ENCODE results near the gene RAVER1. TPM values are rescaled to one million over a fixed set of nuclear protein-coding genes. Genes with fewer than 3 reads are reported as not detected.

The RAVER1 gene
- total RNA-seq, 1 donor from 2014 or later, result 3.7 TPM

DNA sequence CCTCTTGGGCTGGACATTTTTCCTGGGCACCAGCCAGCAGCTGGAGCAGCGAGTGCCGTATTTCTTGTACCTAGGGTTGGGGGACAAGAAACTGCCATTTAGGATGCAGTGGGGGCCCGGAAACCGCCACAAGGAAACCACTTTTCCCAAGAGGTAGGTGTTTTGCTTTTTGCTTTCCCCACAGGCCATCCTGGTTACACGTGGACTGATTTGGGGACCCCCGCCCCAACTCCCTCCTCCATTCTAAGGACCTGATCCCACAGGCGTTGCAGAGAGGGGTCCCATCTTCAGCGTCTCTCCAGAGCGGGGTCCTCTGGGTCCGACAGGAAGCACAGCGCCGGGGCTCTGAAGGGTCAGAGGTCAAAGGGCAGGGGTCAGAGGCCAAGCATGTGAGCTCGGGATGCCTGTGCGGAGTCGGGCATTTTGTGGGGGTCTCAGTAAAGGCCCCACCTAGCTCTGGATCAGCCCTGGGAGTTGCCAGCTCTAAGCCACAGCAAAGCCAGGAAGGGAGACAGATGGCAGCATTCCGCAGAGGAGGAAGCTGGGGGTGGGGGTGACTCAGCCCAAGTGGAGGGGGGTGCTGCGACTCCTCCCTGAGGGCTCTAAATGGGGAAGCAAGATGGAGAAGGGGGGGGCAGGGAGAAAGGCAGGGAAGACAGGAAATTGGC lies 28.1 kb downstream of the RAVER1 start:
- peaks cover 0 to 5% (median 3%) of the 10 kb centered on the region in 3 donors for H3K36me3 ChIP-seq (ENCODE audit: control insufficient read depth in 3 of 3, insufficient read depth in 3 of 3, low read length in 3 of 3)
- no peak overlapping the region for H3K9ac ChIP-seq (ENCODE audit: low read depth in 1 of 3, low read length in 3 of 3)
- no peaks in the 10 kb centered on the region for H3K9me3 ChIP-seq (ENCODE audit: control insufficient read depth in 3 of 3, low read length in 3 of 3)
- no peak overlapping the region for H3K4me3 ChIP-seq (ENCODE audit: low read length in 3 of 3)
- H3K27me3 ChIP-seq (ENCODE audit: control insufficient read depth in 3 of 3, insufficient read depth in 3 of 3, low read length in 3 of 3), result peaks cover 0 to 8% (median 7%) of the 10 kb centered on the region in 3 donors
- no peaks in the 10 kb centered on the region for H3K4me1 ChIP-seq (ENCODE audit: control insufficient read depth in 3 of 3, insufficient read depth in 3 of 3, low read length in 3 of 3)
- H3K27ac ChIP-seq (ENCODE audit: low read depth, low read length), result no peak overlapping the region

DNA sequence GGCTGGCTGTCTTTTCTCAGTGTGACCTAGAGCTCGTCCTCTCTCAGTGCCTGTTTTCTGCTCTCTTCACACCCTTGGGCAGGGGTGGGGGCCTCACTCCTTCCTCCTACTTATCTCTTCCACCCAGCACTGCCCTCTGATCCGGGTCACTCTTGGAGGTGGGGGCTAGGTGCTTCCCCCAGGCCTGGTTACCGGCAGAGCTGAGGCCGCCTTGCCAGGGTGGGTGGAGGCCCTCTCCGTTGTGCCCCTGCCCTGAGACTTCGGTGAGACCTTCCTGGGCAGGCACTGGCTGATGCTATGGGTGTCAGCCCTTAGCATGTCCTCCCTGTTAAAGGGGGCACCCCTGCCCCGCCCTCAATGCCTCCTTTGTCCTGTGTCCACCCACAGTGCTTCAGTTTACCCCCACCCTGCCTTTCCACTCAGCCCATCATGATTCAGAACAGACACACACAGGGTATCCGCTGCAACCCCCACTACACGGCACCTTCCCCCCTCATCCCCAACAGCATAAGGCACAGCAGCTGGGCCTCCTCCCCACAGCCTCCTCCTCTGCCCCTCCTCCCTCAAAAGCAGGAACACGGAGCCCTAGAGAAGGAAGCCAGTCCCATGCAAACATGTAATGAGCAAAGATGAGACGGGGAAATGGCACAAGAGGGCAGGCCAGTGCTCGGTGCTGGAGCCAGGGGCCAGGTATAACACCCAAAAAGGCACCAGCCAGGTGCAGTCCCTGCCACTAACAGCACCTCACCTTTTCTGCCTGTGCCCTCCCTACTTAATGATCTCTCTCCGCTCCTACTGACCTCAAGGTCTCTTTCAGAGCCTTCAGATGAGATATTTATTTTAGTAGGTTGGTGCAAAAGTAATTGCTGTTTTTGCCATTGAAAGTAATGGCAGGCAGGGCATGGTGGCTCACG lies 33.5 kb downstream of the RAVER1 start:
- Histone ChIP-seq H3K9ac (ENCODE audit: low read depth in 1 of 3, low read length in 3 of 3) (no peak overlapping the region), H3K9me3 (ENCODE audit: control insufficient read depth in 3 of 3, low read length in 3 of 3) (no peaks in the 10 kb centered on the region), H3K4me1 (ENCODE audit: control insufficient read depth in 3 of 3, insufficient read depth in 3 of 3, low read length in 3 of 3) (peaks cover 5 to 14% (median 8%) of the 10 kb centered on the region in 3 donors), H3K4me3 (ENCODE audit: low read length in 3 of 3) (no peak overlapping the region), H3K36me3 (ENCODE audit: control insufficient read depth in 3 of 3, insufficient read depth in 3 of 3, low read length in 3 of 3) (no peaks in the 10 kb centered on the region), H3K27me3 (ENCODE audit: control insufficient read depth in 3 of 3, insufficient read depth in 3 of 3, low read length in 3 of 3) (peaks cover 21 to 38% (median 37%) of the 10 kb centered on the region in 3 donors), H3K27ac (ENCODE audit: low read depth, low read length) (no peak overlapping the region)

DNA sequence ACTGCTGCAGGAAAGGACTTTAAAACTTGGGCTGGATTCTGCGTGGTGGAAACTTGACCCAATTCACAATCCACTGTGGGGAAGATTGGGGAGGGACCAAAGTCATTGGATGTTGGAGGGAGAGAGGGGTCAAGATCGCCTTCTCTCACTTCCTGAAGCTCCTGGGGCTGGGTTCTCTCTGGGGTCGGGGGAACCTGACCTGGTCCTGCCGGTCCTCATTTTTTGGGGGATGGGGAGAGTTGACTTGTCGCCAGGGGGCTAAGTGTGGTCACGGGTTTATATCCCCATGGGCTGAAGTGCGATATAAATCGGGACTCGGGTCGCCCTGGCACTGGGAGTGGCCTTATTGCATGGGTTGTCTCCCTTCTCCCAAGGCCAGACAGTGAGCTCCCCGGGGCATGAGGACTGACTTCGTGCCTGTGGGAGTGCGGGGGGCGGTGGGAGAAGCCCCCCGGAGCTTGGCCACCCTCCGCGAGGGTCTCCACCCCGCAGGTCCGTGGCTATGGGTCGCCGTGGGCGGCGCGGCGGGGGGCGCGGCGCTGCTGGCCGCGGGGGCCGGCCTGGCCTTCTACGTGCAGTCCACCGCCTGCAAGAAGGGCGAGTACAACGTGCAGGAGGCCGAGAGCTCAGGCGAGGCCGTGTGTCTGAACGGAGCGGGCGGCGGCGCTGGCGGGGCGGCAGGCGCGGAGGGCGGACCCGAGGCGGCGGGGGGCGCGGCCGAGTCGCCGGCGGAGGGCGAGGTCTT lies 37.3 kb downstream of the RAVER1 start:
- no peak overlapping the region for H3K27ac ChIP-seq (ENCODE audit: low read depth, low read length)
- no peak overlapping the region for H3K9ac ChIP-seq (ENCODE audit: low read depth in 1 of 3, low read length in 3 of 3)
- H3K9me3 ChIP-seq (ENCODE audit: control insufficient read depth in 3 of 3, low read length in 3 of 3), result no peaks in the 10 kb centered on the region
- no peaks in the 10 kb centered on the region for H3K36me3 ChIP-seq (ENCODE audit: control insufficient read depth in 3 of 3, insufficient read depth in 3 of 3, low read length in 3 of 3)
- H3K27me3 ChIP-seq (ENCODE audit: control insufficient read depth in 3 of 3, insufficient read depth in 3 of 3, low read length in 3 of 3), result peaks cover 58 to 68% (median 68%) of the 10 kb centered on the region in 3 donors
- peak overlapping the region in 2 of 3 donors; percentile 32 to 35 for H3K4me3 ChIP-seq (ENCODE audit: low read length in 3 of 3)
- peaks cover 25 to 41% (median 30%) of the 10 kb centered on the region in 3 donors for H3K4me1 ChIP-seq (ENCODE audit: control insufficient read depth in 3 of 3, insufficient read depth in 3 of 3, low read length in 3 of 3)

DNA sequence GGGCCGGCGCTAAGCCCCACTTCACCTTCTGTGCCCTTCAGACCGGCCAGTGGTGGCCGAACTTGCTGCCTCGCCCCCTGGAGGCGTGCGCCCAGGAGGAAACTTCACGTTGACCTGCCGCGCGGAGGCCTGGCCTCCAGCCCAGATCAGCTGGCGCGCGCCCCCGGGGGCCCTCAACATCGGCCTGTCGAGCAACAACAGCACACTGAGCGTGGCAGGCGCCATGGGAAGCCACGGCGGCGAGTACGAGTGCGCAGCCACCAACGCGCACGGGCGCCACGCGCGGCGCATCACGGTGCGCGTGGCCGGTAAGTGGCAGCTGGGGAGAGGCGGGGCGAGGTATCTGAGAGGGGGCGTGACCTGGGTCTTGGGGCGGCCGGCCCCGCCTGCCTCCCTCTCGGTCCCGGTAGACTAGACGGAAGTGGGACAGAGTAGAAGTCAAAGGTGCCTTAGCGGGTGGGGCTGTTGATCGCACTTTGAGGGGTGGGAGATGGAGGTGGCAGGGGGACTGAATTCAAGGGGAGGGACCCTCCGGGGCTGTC lies 38.0 kb downstream of the RAVER1 start:
- H3K36me3 ChIP-seq (ENCODE audit: control insufficient read depth in 3 of 3, insufficient read depth in 3 of 3, low read length in 3 of 3), result no peaks in the 10 kb centered on the region
- peaks cover 65 to 74% (median 74%) of the 10 kb centered on the region in 3 donors for H3K27me3 ChIP-seq (ENCODE audit: control insufficient read depth in 3 of 3, insufficient read depth in 3 of 3, low read length in 3 of 3)
- peaks cover 31 to 48% (median 37%) of the 10 kb centered on the region in 3 donors for H3K4me1 ChIP-seq (ENCODE audit: control insufficient read depth in 3 of 3, insufficient read depth in 3 of 3, low read length in 3 of 3)
- H3K27ac ChIP-seq (ENCODE audit: low read depth, low read length), result no peak overlapping the region
- no peak overlapping the region for H3K9ac ChIP-seq (ENCODE audit: low read depth in 1 of 3, low read length in 3 of 3)
- H3K4me3 ChIP-seq (ENCODE audit: low read length in 3 of 3), result peak overlapping the region in 2 of 3 donors; percentile 32 to 35
- no peaks in the 10 kb centered on the region for H3K9me3 ChIP-seq (ENCODE audit: control insufficient read depth in 3 of 3, low read length in 3 of 3)

DNA sequence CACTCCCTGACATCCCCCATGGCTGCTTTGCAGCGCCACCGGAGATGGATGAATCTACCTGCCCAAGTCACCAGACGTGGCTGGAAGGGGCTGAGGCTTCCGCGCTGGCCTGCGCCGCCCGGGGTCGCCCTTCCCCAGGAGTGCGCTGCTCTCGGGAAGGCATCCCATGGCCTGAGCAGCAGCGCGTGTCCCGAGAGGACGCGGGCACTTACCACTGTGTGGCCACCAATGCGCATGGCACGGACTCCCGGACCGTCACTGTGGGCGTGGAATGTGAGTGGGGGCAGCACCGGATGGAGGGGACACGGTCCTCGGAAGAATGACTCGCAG lies 39.0 kb downstream of the RAVER1 start:
- Histone ChIP-seq H3K4me3 (ENCODE audit: low read length in 3 of 3) (no peak overlapping the region), H3K27me3 (ENCODE audit: control insufficient read depth in 3 of 3, insufficient read depth in 3 of 3, low read length in 3 of 3) (peaks cover 67 to 77% (median 74%) of the 10 kb centered on the region in 3 donors), H3K9ac (ENCODE audit: low read depth in 1 of 3, low read length in 3 of 3) (no peak overlapping the region), H3K36me3 (ENCODE audit: control insufficient read depth in 3 of 3, insufficient read depth in 3 of 3, low read length in 3 of 3) (no peaks in the 10 kb centered on the region), H3K9me3 (ENCODE audit: control insufficient read depth in 3 of 3, low read length in 3 of 3) (no peaks in the 10 kb centered on the region), H3K4me1 (ENCODE audit: control insufficient read depth in 3 of 3, insufficient read depth in 3 of 3, low read length in 3 of 3) (peaks cover 35 to 56% (median 47%) of the 10 kb centered on the region in 3 donors), H3K27ac (ENCODE audit: low read depth, low read length) (no peak overlapping the region)

DNA sequence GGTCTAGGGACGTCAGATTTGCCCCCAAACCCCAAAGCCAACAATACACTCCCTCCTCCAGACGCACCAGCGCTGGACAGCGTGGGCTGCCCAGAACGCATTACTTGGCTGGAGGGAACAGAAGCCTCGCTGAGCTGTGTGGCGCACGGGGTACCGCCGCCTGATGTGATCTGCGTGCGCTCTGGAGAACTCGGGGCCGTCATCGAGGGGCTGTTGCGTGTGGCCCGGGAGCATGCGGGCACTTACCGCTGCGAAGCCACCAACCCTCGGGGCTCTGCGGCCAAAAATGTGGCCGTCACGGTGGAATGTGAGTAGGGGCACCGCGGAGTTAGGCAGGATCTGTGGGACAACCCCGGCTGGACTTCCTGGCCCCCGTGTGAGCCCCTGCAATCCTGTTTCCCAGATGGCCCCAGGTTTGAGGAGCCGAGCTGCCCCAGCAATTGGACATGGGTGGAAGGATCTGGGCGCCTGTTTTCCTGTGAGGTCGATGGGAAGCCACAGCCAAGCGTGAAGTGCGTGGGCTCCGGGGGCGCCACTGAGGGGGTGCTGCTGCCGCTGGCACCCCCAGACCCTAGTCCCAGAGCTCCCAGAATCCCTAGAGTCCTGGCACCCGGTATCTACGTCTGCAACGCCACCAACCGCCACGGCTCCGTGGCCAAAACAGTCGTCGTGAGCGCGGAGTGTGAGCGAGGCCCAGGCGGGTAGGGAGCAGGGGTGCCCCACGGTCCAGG lies 39.5 kb downstream of the RAVER1 start:
- no peak overlapping the region for H3K4me3 ChIP-seq (ENCODE audit: low read length in 3 of 3)
- H3K27ac ChIP-seq (ENCODE audit: low read depth, low read length), result no peak overlapping the region
- H3K4me1 ChIP-seq (ENCODE audit: control insufficient read depth in 3 of 3, insufficient read depth in 3 of 3, low read length in 3 of 3), result peaks cover 41 to 62% (median 52%) of the 10 kb centered on the region in 3 donors
- H3K9me3 ChIP-seq (ENCODE audit: control insufficient read depth in 3 of 3, low read length in 3 of 3), result no peaks in the 10 kb centered on the region
- no peaks in the 10 kb centered on the region for H3K36me3 ChIP-seq (ENCODE audit: control insufficient read depth in 3 of 3, insufficient read depth in 3 of 3, low read length in 3 of 3)
- peaks cover 73 to 81% (median 79%) of the 10 kb centered on the region in 3 donors for H3K27me3 ChIP-seq (ENCODE audit: control insufficient read depth in 3 of 3, insufficient read depth in 3 of 3, low read length in 3 of 3)
- peak overlapping the region in 1 of 3 donors; percentile 16 for H3K9ac ChIP-seq (ENCODE audit: low read depth in 1 of 3, low read length in 3 of 3)

DNA sequence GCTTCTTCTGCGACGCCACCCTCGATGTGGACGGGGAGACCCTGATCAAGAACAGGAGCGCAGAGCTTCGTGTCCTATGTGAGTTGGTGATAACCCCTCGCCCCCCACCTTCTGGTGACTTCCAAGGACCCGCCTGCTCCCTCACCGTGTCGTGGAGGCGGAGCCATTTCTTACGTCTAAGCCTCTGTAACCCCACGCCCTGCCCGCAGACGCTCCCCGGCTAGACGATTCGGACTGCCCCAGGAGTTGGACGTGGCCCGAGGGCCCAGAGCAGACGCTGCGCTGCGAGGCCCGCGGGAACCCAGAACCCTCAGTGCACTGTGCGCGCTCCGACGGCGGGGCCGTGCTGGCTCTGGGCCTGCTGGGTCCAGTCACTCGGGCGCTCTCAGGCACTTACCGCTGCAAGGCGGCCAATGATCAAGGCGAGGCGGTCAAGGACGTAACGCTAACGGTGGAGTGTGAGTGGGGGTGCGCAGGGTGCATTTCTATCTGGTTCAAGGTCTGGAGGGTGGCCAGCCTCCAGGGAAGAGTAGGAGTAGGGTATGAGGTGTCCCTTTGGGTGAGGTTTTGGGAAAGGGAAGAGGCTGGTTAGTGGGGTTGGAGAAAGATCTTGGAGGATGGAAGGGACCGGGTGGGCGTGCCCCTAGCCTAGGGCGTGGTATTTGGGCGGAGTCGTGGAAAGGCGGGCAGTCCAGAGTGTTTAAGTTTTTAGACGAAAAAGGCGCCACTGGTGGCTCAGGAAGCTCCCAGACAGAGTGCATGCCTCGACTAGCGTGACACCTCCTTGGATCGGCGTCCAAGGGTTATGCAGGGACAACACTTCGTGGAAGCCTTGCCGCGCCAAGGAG lies 40.3 kb downstream of the RAVER1 start:
- H3K4me1 ChIP-seq (ENCODE audit: control insufficient read depth in 3 of 3, insufficient read depth in 3 of 3, low read length in 3 of 3), result peaks cover 43 to 63% (median 54%) of the 10 kb centered on the region in 3 donors
- H3K9me3 ChIP-seq (ENCODE audit: control insufficient read depth in 3 of 3, low read length in 3 of 3), result no peaks in the 10 kb centered on the region

DNA sequence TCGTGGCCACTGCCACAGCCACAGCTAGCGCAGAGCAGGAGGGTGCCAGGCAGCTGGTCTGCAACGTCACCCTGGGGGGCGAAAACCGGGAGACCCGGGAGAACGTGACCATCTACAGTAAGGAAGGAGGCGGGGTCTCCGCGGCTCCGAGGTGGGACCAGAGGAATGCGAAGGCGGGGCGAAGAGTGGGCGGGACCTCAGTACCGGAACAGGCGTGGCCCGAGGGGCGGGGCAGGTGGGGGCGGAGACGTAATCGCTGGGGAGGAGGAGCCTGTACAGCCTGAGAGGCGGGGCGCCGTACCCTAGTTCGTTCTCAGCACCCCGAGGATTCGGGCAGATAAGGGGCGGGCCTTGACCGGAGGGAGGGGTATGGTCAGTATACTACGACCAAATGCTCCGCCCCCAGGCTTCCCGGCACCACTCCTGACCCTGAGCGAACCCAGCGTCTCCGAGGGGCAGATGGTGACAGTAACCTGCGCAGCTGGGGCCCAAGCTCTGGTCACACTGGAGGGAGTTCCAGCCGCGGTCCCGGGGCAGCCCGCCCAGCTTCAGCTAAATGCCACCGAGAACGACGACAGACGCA lies 41.0 kb downstream of the RAVER1 start:
- Histone ChIP-seq H3K36me3 (ENCODE audit: control insufficient read depth in 3 of 3, insufficient read depth in 3 of 3, low read length in 3 of 3) (no peaks in the 10 kb centered on the region), H3K27ac (ENCODE audit: low read depth, low read length) (no peak overlapping the region), H3K9ac (ENCODE audit: low read depth in 1 of 3, low read length in 3 of 3) (no peak overlapping the region), H3K4me1 (ENCODE audit: control insufficient read depth in 3 of 3, insufficient read depth in 3 of 3, low read length in 3 of 3) (peaks cover 47 to 63% (median 54%) of the 10 kb centered on the region in 3 donors), H3K4me3 (ENCODE audit: low read length in 3 of 3) (peak overlapping the region in 2 of 3 donors; percentile 59 to 64), H3K27me3 (ENCODE audit: control insufficient read depth in 3 of 3, insufficient read depth in 3 of 3, low read length in 3 of 3) (peaks cover 88 to 94% (median 93%) of the 10 kb centered on the region in 3 donors), H3K9me3 (ENCODE audit: control insufficient read depth in 3 of 3, low read length in 3 of 3) (no peaks in the 10 kb centered on the region)

More for the DNA sequence above, 40.3 kb downstream of the RAVER1 start:
- Histone ChIP-seq H3K36me3 (ENCODE audit: control insufficient read depth in 3 of 3, insufficient read depth in 3 of 3, low read length in 3 of 3) (no peaks in the 10 kb centered on the region), H3K27ac (ENCODE audit: low read depth, low read length) (no peak overlapping the region), H3K4me3 (ENCODE audit: low read length in 3 of 3) (peak overlapping the region in 2 of 3 donors; percentile 59 to 64), H3K9ac (ENCODE audit: low read depth in 1 of 3, low read length in 3 of 3) (peak overlapping the region in 1 of 3 donors; percentile 16), H3K27me3 (ENCODE audit: control insufficient read depth in 3 of 3, insufficient read depth in 3 of 3, low read length in 3 of 3) (peaks cover 81 to 87% (median 85%) of the 10 kb centered on the region in 3 donors)

Measured in skeletal muscle tissue (tissue), 4 donors.